SU-DHL-6 (cell line): ENCODE results near the gene FBXO8.

Experiments
- H2AFZ ChIP-seq: fragments of 200-600 bp; sonication (generic); 2 replicates; pipeline ENCODE4 v1.6.1; 2014; ENCODE audit warnings: low read depth, mild to moderate bottlenecking, moderate library complexity, mixed read lengths, antibody characterized with exemption, low read length; ENCODE audit not compliant: severe bottlenecking
- H3F3A ChIP-seq: fragments of 200-600 bp; shearing (Covaris generic); 2 replicates; pipeline ENCODE4 v1.6.0; 2016; ENCODE audit warnings: antibody characterized with exemption, mild to moderate bottlenecking; ENCODE audit not compliant: insufficient read depth
- H3K27ac ChIP-seq: fragments of 200-600 bp; sonication (generic); 2 replicates; pipeline ENCODE4 v1.5.1; 2016; ENCODE audit warnings: low read depth, mild to moderate bottlenecking, low read length, moderate library complexity, mixed read lengths
- H3K27me3 ChIP-seq: fragments of 200-600 bp; sonication (generic), shearing (Covaris generic); 2 replicates; pipeline ENCODE4 v1.6.0; 2014; ENCODE audit warnings: mild to moderate bottlenecking, low read length
- H3K36me3 ChIP-seq: fragments of 200-600 bp; sonication (generic); 2 replicates; pipeline ENCODE4 v1.6.1; 2014; ENCODE audit warnings: mild to moderate bottlenecking, low read length, mixed read lengths
- H3K4me2 ChIP-seq: fragments of 300-600, 200-600 bp; shearing (Covaris generic), sonication (generic); 2 replicates; pipeline ENCODE4 v1.6.0; 2014; ENCODE audit warnings: low read length, low read depth, mild to moderate bottlenecking; ENCODE audit not compliant: poor library complexity, severe bottlenecking
- H3K4me3 ChIP-seq: fragments of 200-600 bp; sonication (generic); 2 replicates; pipeline ENCODE4 v1.5.1; 2014; ENCODE audit warnings: antibody characterized with exemption, low read length, mild to moderate bottlenecking, mixed read lengths; ENCODE audit not compliant: insufficient read depth, poor library complexity, severe bottlenecking
- H3K79me2 ChIP-seq: fragments of 200-600 bp; sonication (generic); 2 replicates; pipeline ENCODE4 v1.6.1; 2014; ENCODE audit warnings: mild to moderate bottlenecking, low read length, moderate library complexity; ENCODE audit not compliant: insufficient read depth
- H3K9ac ChIP-seq: fragments of 200-600 bp; sonication (generic); 2 replicates; pipeline ENCODE4 v1.7.0; 2014; ENCODE audit warnings: mild to moderate bottlenecking, low read length
- H3K9me2 ChIP-seq: fragments of 200-600 bp; sonication (generic); replicated peaks from 2 replicates; pipeline ENCODE4 v1.6.1; 2014; ENCODE audit warnings: low read length; ENCODE audit not compliant: insufficient read depth
- H3K9me3 ChIP-seq: fragments of 200-600 bp; sonication (generic); 2 replicates; pipeline ENCODE4 v1.6.1; 2014; ENCODE audit warnings: low read length, mixed read lengths; ENCODE audit not compliant: insufficient read depth
- H4K20me1 ChIP-seq: fragments of 200-600 bp; sonication (generic); 2 replicates; pipeline ENCODE4 v1.6.1; 2014; ENCODE audit warnings: low read depth, mild to moderate bottlenecking, antibody characterized with exemption, low read length, moderate library complexity, mixed read lengths
- CTCF ChIP-seq: fragments of 200-600 bp; sonication (generic); IDR thresholded peaks from one replicate; pipeline ENCODE4 v1.5.1; 2017; ENCODE audit warnings: antibody characterized with exemption, mild to moderate bottlenecking, low read length, moderate library complexity; ENCODE audit not compliant: insufficient read depth, poor library complexity, severe bottlenecking
- EZH2phosphoT487 ChIP-seq: fragments of 200-600 bp; sonication (generic), shearing (Covaris generic); conservative IDR thresholded peaks from 2 replicates; pipeline ENCODE4 v1.6.1; 2018; ENCODE audit warnings: mild to moderate bottlenecking, antibody characterized with exemption, low read length, moderate library complexity, mixed read lengths

The FBXO8 gene

GRCh38 chr4:174210952-174211490 lies 72.4 kb downstream of the FBXO8 start:
- Histone ChIP-seq H4K20me1 (no peaks in the 10 kb centered on the region), H3K9me2 (no peaks in the 10 kb centered on the region), H3K27ac (no peak overlapping the region), H3K9me3 (no peaks in the 10 kb centered on the region), H3K9ac (no peak overlapping the region), H3K79me2 (no peaks in the 10 kb centered on the region), H3K27me3 (no peaks in the 10 kb centered on the region), H3K4me3 (no peak overlapping the region), H3F3A (no peaks in the 10 kb centered on the region), H2AFZ (no peak overlapping the region), H3K4me2 (no peak overlapping the region), H3K36me3 (no peaks in the 10 kb centered on the region)
- TF ChIP-seq CTCF (no peak), EZH2phosphoT487 (no peak)

- no peaks in the 10 kb centered on the region for H3K9me3 ChIP-seq
- no peaks in the 10 kb centered on the region for H3F3A ChIP-seq
- H3K9ac ChIP-seq, result no peak overlapping the region
- H3K36me3 ChIP-seq, result no peaks in the 10 kb centered on the region
- no peaks in the 10 kb centered on the region for H3K9me2 ChIP-seq
- no peak for TF ChIP-seq EZH2phosphoT487
- no peak for TF ChIP-seq CTCF
- H3K4me3 ChIP-seq, result no peak overlapping the region
- no peaks in the 10 kb centered on the region for H3K27me3 ChIP-seq
- no peak overlapping the region for H2AFZ ChIP-seq
- H3K27ac ChIP-seq, result no peak overlapping the region
- H4K20me1 ChIP-seq, result no peaks in the 10 kb centered on the region
- no peak overlapping the region for H3K4me2 ChIP-seq
- H3K79me2 ChIP-seq, result no peaks in the 10 kb centered on the region
Observed at GRCh38 chr4:174210354-174210753, 73.1 kb downstream of the FBXO8 start.

GRCh38 chr4:174209341-174209740 lies 74.1 kb downstream of the FBXO8 start:
- Histone ChIP-seq H2AFZ (no peak overlapping the region), H3F3A (no peaks in the 10 kb centered on the region), H3K9me2 (no peaks in the 10 kb centered on the region), H3K4me3 (no peak overlapping the region), H3K9ac (no peak overlapping the region), H3K79me2 (no peaks in the 10 kb centered on the region), H3K27me3 (no peaks in the 10 kb centered on the region), H3K9me3 (no peaks in the 10 kb centered on the region), H3K4me2 (no peak overlapping the region), H4K20me1 (no peaks in the 10 kb centered on the region), H3K27ac (no peak overlapping the region), H3K36me3 (no peaks in the 10 kb centered on the region)
- no peak for TF ChIP-seq EZH2phosphoT487
- no peak for TF ChIP-seq CTCF

GRCh38 chr4:174207367-174207766 lies 76.1 kb downstream of the FBXO8 start:
- no peaks in the 10 kb centered on the region for H3K9me3 ChIP-seq
- H3K27me3 ChIP-seq, result no peaks in the 10 kb centered on the region
- H3K4me3 ChIP-seq, result no peak overlapping the region
- H3K9ac ChIP-seq, result no peak overlapping the region
- no peak overlapping the region for H3K27ac ChIP-seq
- no peaks in the 10 kb centered on the region; the same call in 1 of the 2 replicates for H3K36me3 ChIP-seq
- H3F3A ChIP-seq, result no peaks in the 10 kb centered on the region
- H3K79me2 ChIP-seq, result no peaks in the 10 kb centered on the region
- TF ChIP-seq CTCF, result no peak
- TF ChIP-seq EZH2phosphoT487, result no peak
- no peak overlapping the region for H3K4me2 ChIP-seq
- H2AFZ ChIP-seq, result no peak overlapping the region
- H3K9me2 ChIP-seq, result no peaks in the 10 kb centered on the region
- no peaks in the 10 kb centered on the region for H4K20me1 ChIP-seq
